ENCODE data around the gene PPM1K.

DNA sequence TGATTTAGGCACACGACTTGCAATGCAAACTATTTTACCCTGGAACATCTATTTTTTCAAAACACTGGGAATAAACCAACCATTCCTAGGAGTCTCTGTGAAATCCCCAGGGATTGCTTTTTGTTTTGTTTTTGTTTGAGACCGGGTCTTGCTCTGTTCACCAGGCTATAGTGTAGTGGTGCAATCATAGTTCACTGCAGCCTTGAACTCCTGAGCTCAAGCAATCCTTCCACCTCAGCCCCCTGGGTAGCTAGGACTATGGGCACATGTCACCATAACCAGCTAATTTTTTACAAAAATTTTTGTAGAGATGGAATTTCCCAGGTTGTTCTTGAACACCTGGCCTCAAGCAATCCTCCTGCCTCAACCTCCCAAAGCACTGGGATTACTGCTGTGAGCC is 37.8 kb downstream of the PPM1K start:
- TF ChIP-seq, protein P1, sequence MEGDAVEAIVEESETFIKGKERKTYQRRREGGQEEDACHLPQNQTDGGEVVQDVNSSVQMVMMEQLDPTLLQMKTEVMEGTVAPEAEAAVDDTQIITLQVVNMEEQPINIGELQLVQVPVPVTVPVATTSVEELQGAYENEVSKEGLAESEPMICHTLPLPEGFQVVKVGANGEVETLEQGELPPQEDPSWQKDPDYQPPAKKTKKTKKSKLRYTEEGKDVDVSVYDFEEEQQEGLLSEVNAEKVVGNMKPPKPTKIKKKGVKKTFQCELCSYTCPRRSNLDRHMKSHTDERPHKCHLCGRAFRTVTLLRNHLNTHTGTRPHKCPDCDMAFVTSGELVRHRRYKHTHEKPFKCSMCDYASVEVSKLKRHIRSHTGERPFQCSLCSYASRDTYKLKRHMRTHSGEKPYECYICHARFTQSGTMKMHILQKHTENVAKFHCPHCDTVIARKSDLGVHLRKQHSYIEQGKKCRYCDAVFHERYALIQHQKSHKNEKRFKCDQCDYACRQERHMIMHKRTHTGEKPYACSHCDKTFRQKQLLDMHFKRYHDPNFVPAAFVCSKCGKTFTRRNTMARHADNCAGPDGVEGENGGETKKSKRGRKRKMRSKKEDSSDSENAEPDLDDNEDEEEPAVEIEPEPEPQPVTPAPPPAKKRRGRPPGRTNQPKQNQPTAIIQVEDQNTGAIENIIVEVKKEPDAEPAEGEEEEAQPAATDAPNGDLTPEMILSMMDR (IDR thresholded peaks at IDR 0.05): no peak
- no peak for TF ChIP-seq KDM1A (IDR thresholded peaks at IDR 0.05; ENCODE audit: low read depth)
- TF ChIP-seq, protein P2, sequence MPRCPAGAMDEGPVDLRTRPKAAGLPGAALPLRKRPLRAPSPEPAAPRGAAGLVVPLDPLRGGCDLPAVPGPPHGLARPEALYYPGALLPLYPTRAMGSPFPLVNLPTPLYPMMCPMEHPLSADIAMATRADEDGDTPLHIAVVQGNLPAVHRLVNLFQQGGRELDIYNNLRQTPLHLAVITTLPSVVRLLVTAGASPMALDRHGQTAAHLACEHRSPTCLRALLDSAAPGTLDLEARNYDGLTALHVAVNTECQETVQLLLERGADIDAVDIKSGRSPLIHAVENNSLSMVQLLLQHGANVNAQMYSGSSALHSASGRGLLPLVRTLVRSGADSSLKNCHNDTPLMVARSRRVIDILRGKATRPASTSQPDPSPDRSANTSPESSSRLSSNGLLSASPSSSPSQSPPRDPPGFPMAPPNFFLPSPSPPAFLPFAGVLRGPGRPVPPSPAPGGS (IDR thresholded peaks at IDR 0.05): no peak
- TF ChIP-seq MAFK (IDR thresholded peaks at IDR 0.05; ENCODE audit: partially characterized antibody): no peak
- no peak for TF ChIP-seq MYC (IDR thresholded peaks at IDR 0.05; ENCODE audit: borderline replicate concordance, low read length)
- no peak for TF ChIP-seq E2F6 (IDR thresholded peaks at IDR 0.05; ENCODE audit: borderline replicate concordance, low read depth)
- no peak for TF ChIP-seq HES2 (IDR thresholded peaks at IDR 0.05)
- TF ChIP-seq JUN (IDR thresholded peaks at IDR 0.05): no peak
- TF ChIP-seq ELK1 (IDR thresholded peaks at IDR 0.05; ENCODE audit: low read depth, low read length): no peak
- no peak for TF ChIP-seq CEBPB (IDR thresholded peaks at IDR 0.05)
- TF ChIP-seq MAZ (IDR thresholded peaks at IDR 0.05; ENCODE audit: borderline replicate concordance, low read depth, low read length): no peak
- no peak for TF ChIP-seq EP300 (IDR thresholded peaks at IDR 0.05)
- no peak for TF ChIP-seq TP53 (CRISPR knock-in tag; IDR thresholded peaks at IDR 0.05)
